ENCODE data around the gene GUCY2C. TPM values are rescaled to one million over a fixed set of nuclear protein-coding genes. Genes with fewer than 3 reads are reported as not detected.
"Not testable (repeated sequence)": the region's sequence is repeated elsewhere in the genome, so short reads cannot be mapped to it uniquely, and the experiment has no call there.

The GUCY2C gene
- total RNA-seq (not detected), polyA plus RNA-seq (ENCODE audit: insufficient read length in 6 of 6) (under 1 TPM; 0.40 to 0.64 (median 0.50) TPM)
- long read RNA-seq, donor 1: 0 reads
- long read RNA-seq, donor 2: 0 reads
- long read RNA-seq, donor 3: 0 reads
- long read RNA-seq, donor 4: 0 reads
- long read RNA-seq, donor 5: 0 reads
- long read RNA-seq, donor 6: 0 reads
- long read RNA-seq, donor 7: 0 reads
- long read RNA-seq, donor 8: 0 reads
- long read RNA-seq, donor 9: 0 reads
- long read RNA-seq, donor 10, partial matches to known transcripts: 0 of 1 reads
- long read RNA-seq, donor 10, other reads (novel, unspliced or antisense): 1 of 1 reads
- long read RNA-seq, donor 11: 0 reads
- long read RNA-seq, donor 12: 0 reads

DNA sequence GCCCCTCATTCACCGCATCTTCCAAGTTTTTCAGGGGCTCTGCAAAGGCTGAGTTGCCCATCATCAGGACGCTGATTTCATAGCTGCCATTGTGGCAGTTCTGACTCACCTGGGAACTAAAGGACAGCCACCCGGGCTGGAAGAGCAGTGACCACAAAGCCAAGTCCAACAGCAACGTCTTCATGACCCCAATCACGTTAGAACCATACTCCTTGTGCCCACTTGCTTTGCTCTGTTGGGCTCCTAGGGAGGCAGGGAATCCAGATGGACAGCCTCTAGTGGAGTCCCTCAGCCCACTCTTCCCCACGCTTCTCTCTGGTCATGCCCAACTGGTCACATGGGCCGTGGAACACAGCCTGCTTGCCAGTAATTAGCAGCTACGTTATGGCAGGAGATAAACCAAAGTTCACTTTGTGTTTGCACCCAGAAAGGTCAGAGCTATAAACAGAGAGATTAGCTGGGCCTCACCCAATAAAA lies at the start of gene GUCY2C:
Gene GUCY2C, minus strand, starts transcription at position 335 of the 477 bp plus-strand sequence. Its CDS starts 151 bp downstream, at position 184.
- ATAC-seq (no peak), DNase-seq (no peak)
- TF ChIP-seq, protein P1, sequence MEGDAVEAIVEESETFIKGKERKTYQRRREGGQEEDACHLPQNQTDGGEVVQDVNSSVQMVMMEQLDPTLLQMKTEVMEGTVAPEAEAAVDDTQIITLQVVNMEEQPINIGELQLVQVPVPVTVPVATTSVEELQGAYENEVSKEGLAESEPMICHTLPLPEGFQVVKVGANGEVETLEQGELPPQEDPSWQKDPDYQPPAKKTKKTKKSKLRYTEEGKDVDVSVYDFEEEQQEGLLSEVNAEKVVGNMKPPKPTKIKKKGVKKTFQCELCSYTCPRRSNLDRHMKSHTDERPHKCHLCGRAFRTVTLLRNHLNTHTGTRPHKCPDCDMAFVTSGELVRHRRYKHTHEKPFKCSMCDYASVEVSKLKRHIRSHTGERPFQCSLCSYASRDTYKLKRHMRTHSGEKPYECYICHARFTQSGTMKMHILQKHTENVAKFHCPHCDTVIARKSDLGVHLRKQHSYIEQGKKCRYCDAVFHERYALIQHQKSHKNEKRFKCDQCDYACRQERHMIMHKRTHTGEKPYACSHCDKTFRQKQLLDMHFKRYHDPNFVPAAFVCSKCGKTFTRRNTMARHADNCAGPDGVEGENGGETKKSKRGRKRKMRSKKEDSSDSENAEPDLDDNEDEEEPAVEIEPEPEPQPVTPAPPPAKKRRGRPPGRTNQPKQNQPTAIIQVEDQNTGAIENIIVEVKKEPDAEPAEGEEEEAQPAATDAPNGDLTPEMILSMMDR (IDR thresholded peaks at IDR 0.05): no peak
- Histone ChIP-seq H3K9me3 (no peaks in the 10 kb centered on the region), H3K27me3 (no peaks in the 10 kb centered on the region), H3K4me3 (no peak within 1 kb of the TSS), H3K36me3 (no peaks in the 10 kb centered on the region), H3K4me1 (no peaks in the 10 kb centered on the region), H3K27ac (no peak within 1 kb of the TSS)
- intact Hi-C loops (cut with DNase I): no loop called here

- intact Hi-C loops (cut with DNase I): no loop called here
- H3K4me3 ChIP-seq: no peak overlapping the region
- H3K36me3 ChIP-seq: no peaks in the 10 kb centered on the region
- H3K4me1 ChIP-seq: no peaks in the 10 kb centered on the region
- DNase-seq (no peak), ATAC-seq (no peak)
- TF ChIP-seq, protein P1 (IDR thresholded peaks at IDR 0.05): no peak
- no peaks in the 10 kb centered on the region for H3K27me3 ChIP-seq
- H3K9me3 ChIP-seq: peaks cover 0 to 9% of the 10 kb centered on the region in 2 donors
- H3K27ac ChIP-seq: no peak overlapping the region
Observed at GRCh38 chr12:14743061-14743460, 46.7 kb upstream of the GUCY2C start.

DNA sequence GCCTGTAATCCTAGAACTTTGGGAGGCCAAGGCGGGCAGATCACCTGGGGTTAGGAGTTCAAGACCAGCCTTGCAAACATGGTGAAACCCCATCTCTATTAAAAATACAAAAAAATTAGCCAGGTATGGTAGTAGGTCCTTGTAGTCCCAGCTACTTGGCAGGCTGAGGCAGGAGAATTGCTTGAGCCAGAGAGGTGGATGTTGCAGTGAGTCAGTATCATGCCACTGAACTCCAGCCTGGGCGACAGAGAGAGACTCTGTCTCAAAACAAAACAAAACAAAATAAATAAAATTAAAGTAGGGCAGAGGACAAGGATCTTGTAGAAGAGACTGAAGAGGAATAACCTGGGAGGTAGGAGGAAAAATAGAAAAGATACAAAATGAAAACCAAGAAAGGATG lies 45.5 kb upstream of the GUCY2C start:
- DNase-seq: no peak
- TF ChIP-seq, protein P1 (IDR thresholded peaks at IDR 0.05): no peak
- Histone ChIP-seq H3K27ac (no peak overlapping the region), H3K36me3 (no peaks in the 10 kb centered on the region), H3K4me1 (no peaks in the 10 kb centered on the region), H3K9me3 (peaks cover 0 to 9% of the 10 kb centered on the region in 2 donors), H3K27me3 (no peaks in the 10 kb centered on the region), H3K4me3 (no peak overlapping the region)
- no peak for ATAC-seq
- intact Hi-C loops (cut with DNase I): no loop called here

GRCh38 chr12:14741153-14741552 lies 44.8 kb upstream of the GUCY2C start:
- no peak for ATAC-seq
- intact Hi-C loops (cut with DNase I): no loop called here
- H3K27ac ChIP-seq: no peak overlapping the region
- no peaks in the 10 kb centered on the region for H3K4me1 ChIP-seq
- H3K4me3 ChIP-seq: no peak overlapping the region
- TF ChIP-seq, protein P1 (IDR thresholded peaks at IDR 0.05): no peak
- H3K9me3 ChIP-seq: peaks cover 0 to 8% of the 10 kb centered on the region in 2 donors
- H3K36me3 ChIP-seq: no peaks in the 10 kb centered on the region
- H3K27me3 ChIP-seq: no peaks in the 10 kb centered on the region
- no peak for DNase-seq

DNA sequence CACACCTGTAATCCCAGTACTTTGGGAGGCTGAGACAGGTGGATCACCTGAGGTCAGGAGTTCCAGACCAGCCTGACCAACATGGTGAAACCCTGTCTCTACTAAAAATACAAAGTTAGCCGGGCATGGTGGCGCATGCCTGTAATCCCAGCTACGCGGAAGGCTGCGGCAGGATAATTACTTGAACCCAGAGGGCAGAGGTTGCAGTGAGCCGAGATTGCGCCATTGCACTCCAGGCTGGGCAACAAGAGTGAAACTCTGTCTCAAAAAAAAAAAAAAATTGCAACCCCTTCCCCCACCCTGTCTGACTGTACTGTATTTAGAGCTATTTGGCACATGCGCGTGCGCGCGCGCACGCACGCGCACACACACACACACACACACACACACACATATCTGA lies 40.0 kb upstream of the GUCY2C start:
- not testable (repeated sequence) for H3K36me3 ChIP-seq, ATAC-seq, H3K9me3 ChIP-seq, DNase-seq, H3K4me1 ChIP-seq, H3K4me3 ChIP-seq, H3K27ac ChIP-seq, H3K27me3 ChIP-seq
- intact Hi-C loops (cut with DNase I): loop anchor here in 1 of 2 donors (10.0 kb wide), 1 partner anchor 248 kb away; no protein-coding TSS in a partner anchor

All from left lung (tissue), 14 donors.